GM13976 (cell line): ENCODE measurements around the gene TMEM129.

Experiments used
- DNase-seq: peaks from one replicate; pipeline ENCODE4 v3.0.0; 2012; ENCODE audit warnings: low spot score
- CTCF ChIP-seq: IDR thresholded peaks from 2 replicates; pipeline ENCODE4 v1.5.1; 2012; ENCODE audit warnings: borderline replicate concordance, mild to moderate bottlenecking; ENCODE audit not compliant: insufficient read depth; ENCODE audit errors: extremely low read depth, missing control alignments, control extremely low read depth
- in situ Hi-C: fragments of 300-500 bp; cut with MboI; formaldehyde crosslinking; loops from one replicate; pipeline ENCODE4 v1.12.0; 2022; ENCODE audit warnings: low sequenced_read_pairs, mixed read lengths, inconsistent platforms; ENCODE audit not compliant: unreplicated experiment

TMEM129 gene

GRCh38 chr4:1722551-1723118 lies 1.5 kb upstream of the TMEM129 start:
- peak; percentile 40 for DNase-seq
- TF ChIP-seq CTCF, result no peak
- in situ Hi-C loops, result no loop called here

DNA sequence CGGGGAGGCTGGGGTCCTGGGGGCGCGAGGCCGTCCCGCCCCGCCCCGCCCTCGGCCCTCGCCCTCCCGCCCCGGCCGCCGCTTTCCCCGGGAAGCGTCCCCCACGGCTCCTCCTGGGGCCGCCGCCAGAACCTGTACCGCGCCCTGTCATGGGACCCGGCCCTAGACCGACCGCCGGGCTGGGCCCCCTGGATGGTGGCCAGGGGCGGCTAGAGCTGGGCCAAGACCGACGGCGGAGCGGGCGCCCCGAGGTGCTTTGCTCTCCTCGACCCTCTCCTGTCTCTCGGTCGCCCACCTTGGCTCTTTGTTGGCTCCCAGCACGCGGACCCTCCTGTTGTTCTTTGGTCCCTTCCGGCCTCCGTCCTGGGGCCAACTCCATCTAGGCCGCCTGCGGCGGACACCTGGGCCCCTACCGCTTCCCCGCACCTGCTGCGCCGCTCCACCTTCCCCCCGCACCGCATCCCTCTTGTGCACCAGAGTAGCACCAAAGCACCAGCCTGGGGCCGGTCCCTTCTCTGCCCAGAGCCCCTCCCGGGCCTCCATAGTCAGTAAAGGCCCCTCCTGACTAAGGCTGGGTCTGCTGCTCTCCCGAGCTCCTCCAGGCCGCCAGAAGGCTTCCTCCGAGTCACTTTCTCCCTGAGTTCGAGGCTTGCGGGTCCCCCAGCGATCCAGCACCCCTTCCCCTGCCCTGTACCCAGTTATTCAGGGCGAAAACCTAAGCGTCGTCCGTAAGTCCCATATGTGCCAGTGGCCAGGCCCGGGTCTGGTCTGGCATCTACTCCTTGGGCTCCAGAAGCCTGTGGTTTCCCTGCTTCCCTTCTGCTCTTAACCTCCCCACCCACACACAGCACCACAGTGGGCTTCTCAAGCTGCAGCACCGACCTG lies 785 bp upstream of the TMEM129 start:
- peak; percentile 25 for DNase-seq
- in situ Hi-C loops, result no loop called here
- TF ChIP-seq CTCF, result no peak

DNA sequence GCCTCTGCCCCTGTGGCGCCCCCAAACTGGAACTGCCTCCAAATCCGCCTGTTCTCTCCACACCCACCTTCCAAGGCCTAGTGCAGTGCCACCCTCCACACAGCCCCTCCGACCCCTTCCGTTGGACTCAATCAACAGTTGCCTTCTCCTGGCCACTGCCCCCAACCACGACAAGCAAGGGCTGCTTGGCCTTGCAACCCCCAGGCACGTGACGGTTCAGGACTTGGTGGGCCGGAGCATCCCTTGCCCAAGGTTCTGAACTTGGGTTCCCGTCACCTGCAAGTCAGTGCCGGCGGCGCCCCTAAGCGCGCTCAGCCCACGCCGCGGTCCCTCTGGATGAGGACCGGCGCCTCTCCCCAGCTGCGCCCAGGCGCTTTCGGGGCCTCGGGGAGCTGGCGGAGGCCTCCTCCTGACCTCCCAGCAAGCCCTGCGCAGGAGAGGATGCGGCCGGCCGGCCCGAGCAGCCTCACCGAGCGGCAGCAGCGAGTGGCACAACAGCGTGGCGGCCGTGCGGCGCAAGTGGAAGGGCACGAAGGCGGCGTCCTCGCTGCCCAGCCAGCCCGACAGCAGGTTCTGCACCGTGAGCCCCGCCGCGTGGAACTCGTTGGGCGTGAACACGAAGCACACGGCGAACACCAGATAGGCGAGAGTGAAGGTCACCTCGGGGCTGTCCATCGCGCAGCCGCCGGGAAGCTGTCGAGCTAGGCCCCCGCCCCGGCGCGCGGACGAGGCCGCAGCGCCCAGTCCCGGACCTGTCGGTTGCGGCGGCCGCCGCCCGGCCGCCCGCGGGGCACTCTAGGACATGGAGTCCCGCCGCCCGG lies 750 bp downstream of the TMEM129 start:
- DNase-seq, result peak; percentile 71
- in situ Hi-C loops, result no loop called here

DNA sequence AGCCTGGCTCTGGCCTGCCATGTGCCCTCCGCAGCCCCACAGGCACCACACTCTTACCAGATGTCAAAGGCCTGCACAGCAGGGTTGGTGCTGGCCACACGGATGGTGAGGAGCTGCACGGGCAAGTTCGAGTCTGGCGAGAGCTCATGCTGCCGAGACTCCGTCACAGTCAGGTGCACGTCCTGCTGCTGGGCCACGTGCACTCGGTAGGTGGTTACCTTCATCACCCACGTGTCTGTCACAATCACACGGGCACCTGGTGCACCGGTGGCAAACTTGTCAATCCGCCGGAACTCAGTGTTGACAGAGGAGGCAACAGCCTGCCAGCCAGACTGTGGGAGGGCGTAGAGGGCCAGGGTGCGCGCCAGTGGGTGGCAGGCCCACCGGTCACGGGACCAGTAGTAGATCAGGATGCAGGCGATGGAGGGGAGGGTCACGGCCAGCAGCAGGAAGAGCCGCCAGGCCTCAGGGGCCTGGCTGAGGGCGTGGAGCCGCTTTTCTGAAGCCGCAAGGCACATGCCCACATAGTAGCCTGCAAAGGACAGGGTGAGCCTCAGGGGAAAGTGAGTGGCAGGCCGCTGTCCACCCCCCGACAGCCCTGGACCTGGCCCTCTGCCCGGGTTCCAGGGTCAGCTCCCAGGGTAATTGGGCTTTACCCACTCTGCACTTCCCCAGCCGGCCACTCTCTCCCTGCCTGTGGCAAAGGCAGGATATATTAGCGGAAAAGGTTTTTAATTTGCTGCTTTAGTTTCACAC lies 2.9 kb downstream of the TMEM129 start:
- in situ Hi-C loops, result no loop called here
- TF ChIP-seq CTCF, result no peak
- no peak for DNase-seq

More for the DNA sequence above, 750 bp downstream of the TMEM129 start:
- TF ChIP-seq CTCF, result no peak

DNA sequence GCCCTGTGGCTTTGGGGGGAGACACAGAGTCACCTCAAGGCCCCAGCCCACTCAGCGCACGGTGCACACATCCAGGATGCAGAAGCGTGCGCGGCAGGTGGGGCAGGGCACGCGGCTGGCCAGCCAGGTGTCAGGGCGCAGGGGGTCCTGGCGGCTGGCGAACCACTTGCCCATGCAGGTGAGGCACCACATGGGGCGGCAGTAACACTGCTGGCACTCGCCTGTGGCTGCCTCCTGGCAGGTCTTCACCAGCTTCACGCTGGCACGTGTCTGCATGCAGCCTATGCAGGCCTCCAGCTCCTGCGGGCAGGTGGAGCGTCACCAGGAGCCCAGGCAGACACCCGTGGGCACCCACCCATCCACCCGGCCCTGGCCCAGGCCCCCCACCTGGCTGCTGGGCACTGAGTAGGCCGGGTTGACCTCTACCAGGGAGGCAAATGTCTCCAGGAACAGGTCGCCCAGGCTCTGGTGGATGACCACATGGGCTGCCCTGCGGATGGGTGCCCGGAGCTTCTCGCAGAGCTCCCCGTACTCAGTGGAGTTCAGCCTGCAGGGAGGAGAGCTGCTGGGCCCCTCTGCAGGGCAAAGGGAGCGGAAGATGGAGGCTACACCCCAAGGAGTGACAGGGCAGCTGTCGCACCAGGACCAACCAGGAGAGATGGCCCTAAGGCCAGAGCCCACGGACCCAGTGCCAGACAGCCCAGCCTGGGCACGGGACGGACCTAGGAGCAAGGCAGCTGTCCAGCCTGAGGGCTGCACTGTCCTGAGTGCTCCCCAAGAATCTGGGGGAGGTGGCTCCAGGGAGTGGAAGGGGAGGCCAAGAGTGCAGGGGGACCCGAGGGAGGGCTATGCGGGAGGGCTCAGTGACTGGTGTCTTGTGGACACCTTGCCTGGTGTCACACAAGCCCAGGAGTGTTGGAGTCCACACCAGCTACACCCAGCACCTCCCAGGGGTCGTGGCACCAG lies 3.7 kb downstream of the TMEM129 start:
- no peak for TF ChIP-seq CTCF
- DNase-seq, result no peak
- in situ Hi-C loops, result no loop called here
